ENCODE data around the gene ACOT7.

Gene ACOT7

DNA sequence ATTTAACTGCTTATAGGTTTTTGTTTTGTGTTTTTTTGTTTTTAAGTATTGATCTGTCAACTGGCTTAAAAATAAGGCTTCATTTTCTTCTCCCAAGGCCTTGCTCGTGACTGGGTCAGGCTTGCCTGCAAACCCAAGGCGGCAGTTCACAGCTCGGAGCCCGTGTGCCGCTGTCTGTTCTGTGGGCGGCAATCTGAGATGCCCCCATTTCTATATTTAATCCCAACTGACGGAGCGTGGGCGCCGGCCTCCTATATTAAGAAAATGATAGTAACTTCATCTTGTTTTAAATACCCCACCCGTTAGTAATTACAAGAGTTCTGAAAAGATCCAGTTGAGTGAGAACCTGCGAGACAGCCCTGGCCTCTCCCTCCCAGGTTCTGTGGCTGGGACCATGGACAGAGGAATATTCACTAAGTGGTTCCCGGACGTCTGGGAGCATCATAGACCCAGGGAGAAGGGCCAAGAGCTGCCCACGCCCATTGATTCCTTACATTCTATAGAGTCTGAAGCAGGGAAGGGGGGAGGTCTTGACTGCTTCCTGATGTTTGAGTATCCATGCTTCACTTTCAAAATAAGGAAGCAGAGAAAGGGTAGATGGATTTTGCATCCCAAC lies 90.1 kb downstream of the ACOT7 start:
- no peak overlapping the region for H3K27ac ChIP-seq
- no peak overlapping the region for H2AFZ ChIP-seq (ENCODE audit: low read depth)
- H3K36me3 ChIP-seq (ENCODE audit: insufficient read depth), result no peaks in the 10 kb centered on the region
- H3K4me1 ChIP-seq (ENCODE audit: low read depth, poor library complexity, severe bottlenecking), result no peaks in the 10 kb centered on the region
- H4K20me1 ChIP-seq (ENCODE audit: insufficient read depth), result no peaks in the 10 kb centered on the region
- TF ChIP-seq, protein P1, sequence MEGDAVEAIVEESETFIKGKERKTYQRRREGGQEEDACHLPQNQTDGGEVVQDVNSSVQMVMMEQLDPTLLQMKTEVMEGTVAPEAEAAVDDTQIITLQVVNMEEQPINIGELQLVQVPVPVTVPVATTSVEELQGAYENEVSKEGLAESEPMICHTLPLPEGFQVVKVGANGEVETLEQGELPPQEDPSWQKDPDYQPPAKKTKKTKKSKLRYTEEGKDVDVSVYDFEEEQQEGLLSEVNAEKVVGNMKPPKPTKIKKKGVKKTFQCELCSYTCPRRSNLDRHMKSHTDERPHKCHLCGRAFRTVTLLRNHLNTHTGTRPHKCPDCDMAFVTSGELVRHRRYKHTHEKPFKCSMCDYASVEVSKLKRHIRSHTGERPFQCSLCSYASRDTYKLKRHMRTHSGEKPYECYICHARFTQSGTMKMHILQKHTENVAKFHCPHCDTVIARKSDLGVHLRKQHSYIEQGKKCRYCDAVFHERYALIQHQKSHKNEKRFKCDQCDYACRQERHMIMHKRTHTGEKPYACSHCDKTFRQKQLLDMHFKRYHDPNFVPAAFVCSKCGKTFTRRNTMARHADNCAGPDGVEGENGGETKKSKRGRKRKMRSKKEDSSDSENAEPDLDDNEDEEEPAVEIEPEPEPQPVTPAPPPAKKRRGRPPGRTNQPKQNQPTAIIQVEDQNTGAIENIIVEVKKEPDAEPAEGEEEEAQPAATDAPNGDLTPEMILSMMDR (conservative IDR thresholded peaks at IDR 0.05; ENCODE audit: low read depth, low read length), result no peak
- H3K27me3 ChIP-seq (ENCODE audit: insufficient read depth, low read depth), result no peaks in the 10 kb centered on the region
- no peak overlapping the region for H3K4me2 ChIP-seq
- no peaks in the 10 kb centered on the region for H3K79me2 ChIP-seq (ENCODE audit: insufficient read depth, low read depth)
- no peak overlapping the region for H3K9ac ChIP-seq
- no peak overlapping the region for H3K4me3 ChIP-seq (IDR thresholded peaks at IDR 0.05; ENCODE audit: insufficient read depth, low read depth, low read length)

DNA sequence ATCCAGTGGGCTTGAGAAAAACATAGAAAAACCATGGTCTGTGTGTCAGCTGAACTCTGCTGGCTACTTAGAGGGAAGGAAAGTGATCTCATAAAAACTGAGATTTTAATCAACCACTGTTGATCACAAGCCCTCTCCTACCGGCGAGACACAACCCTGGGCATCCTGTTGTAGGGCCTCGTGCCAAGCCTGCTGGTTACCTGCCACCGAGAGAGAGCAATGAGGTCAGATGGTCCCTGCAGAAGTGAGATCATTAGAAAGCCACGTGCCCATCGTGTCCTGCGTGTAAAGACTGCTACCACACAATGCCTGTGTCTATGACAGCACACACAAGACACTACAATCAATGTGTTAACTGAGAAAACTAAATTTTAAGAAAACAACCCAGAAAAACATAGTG lies 91.0 kb downstream of the ACOT7 start:
- H3K4me2 ChIP-seq, result no peak overlapping the region
- TF ChIP-seq, protein P1 (conservative IDR thresholded peaks at IDR 0.05; ENCODE audit: low read depth, low read length), result no peak
- no peaks in the 10 kb centered on the region for H3K36me3 ChIP-seq (ENCODE audit: insufficient read depth)
- no peaks in the 10 kb centered on the region for H3K27me3 ChIP-seq (ENCODE audit: insufficient read depth, low read depth)
- H3K27ac ChIP-seq, result no peak overlapping the region
- H4K20me1 ChIP-seq (ENCODE audit: insufficient read depth), result no peaks in the 10 kb centered on the region
- H3K4me3 ChIP-seq (IDR thresholded peaks at IDR 0.05; ENCODE audit: insufficient read depth, low read depth, low read length), result no peak overlapping the region
- no peak overlapping the region for H3K9ac ChIP-seq
- no peaks in the 10 kb centered on the region for H3K4me1 ChIP-seq (ENCODE audit: low read depth, poor library complexity, severe bottlenecking)
- H2AFZ ChIP-seq (ENCODE audit: low read depth), result no peak overlapping the region
- H3K79me2 ChIP-seq (ENCODE audit: insufficient read depth, low read depth), result no peaks in the 10 kb centered on the region

DNA sequence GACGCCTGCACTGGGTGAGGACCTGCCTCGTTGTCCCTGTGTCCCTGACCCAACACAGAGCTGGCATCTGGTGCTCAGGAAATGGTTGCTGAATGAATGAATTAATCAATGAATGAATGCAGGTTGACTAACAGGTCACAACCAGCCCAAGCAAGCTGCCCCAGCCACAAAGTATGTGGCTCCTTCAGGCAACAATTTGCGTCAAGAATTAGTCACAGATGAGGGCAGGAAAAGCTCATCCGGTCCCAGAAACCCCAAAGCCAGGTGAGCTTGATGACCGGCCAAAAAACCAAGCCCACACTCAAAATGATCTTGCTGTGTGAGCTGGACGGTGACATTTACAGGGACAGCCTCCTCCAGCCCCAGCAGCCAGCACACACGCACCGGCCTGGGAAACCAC lies 92.0 kb downstream of the ACOT7 start:
- H3K4me2 ChIP-seq, result no peak overlapping the region
- H3K36me3 ChIP-seq (ENCODE audit: insufficient read depth), result no peaks in the 10 kb centered on the region
- no peaks in the 10 kb centered on the region for H3K4me1 ChIP-seq (ENCODE audit: low read depth, poor library complexity, severe bottlenecking)
- no peak overlapping the region for H2AFZ ChIP-seq (ENCODE audit: low read depth)
- no peak overlapping the region for H3K4me3 ChIP-seq (IDR thresholded peaks at IDR 0.05; ENCODE audit: insufficient read depth, low read depth, low read length)
- H3K79me2 ChIP-seq (ENCODE audit: insufficient read depth, low read depth), result no peaks in the 10 kb centered on the region
- H3K27me3 ChIP-seq (ENCODE audit: insufficient read depth, low read depth), result no peaks in the 10 kb centered on the region
- no peak overlapping the region for H3K27ac ChIP-seq
- TF ChIP-seq, protein P1 (conservative IDR thresholded peaks at IDR 0.05; ENCODE audit: low read depth, low read length), result no peak
- H3K9ac ChIP-seq, result no peak overlapping the region
- no peaks in the 10 kb centered on the region for H4K20me1 ChIP-seq (ENCODE audit: insufficient read depth)

DNA sequence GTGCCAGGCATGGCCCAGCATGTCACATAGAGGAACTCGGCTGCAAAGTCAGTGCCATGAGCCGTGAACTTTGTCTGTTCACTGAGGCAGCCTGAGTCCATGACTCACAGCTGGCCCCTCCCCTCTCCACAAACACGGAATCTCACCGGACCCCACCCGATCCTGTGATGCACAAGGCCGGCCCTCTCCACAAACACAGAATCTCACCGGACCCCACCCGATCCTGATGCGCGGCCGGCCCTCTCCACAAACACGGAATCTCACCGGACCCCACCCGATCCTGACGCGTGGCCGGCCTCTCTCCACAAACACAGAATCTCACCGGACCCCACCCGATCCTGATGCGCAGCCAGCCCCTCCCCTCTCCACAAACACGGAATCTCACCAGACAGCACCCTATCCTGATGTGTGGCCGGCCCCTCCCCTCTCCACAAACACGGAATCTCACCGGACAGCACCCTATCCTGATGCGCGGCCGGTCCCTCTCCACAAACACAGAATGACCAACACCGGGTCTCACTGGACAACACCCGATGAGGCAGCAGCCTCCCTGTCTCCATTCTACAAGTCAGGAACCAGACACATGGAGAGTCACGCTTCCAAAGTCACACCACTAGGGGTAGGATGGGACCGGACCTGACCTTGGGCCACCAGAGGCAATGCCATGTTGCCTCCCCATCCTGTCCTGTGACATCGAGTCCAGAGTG lies 93.1 kb downstream of the ACOT7 start:
- Histone ChIP-seq H3K27me3 (ENCODE audit: insufficient read depth, low read depth) (no peaks in the 10 kb centered on the region), H3K79me2 (ENCODE audit: insufficient read depth, low read depth) (no peaks in the 10 kb centered on the region), H4K20me1 (ENCODE audit: insufficient read depth) (no peaks in the 10 kb centered on the region), H3K4me2 (no peak overlapping the region), H2AFZ (ENCODE audit: low read depth) (no peak overlapping the region), H3K4me3 (IDR thresholded peaks at IDR 0.05; ENCODE audit: insufficient read depth, low read depth, low read length) (no peak overlapping the region), H3K9ac (no peak overlapping the region), H3K27ac (no peak overlapping the region), H3K36me3 (ENCODE audit: insufficient read depth) (no peaks in the 10 kb centered on the region), H3K4me1 (ENCODE audit: low read depth, poor library complexity, severe bottlenecking) (no peaks in the 10 kb centered on the region)
- TF ChIP-seq, protein P1 (conservative IDR thresholded peaks at IDR 0.05; ENCODE audit: low read depth, low read length), result no peak
